K562 (cell line): Measurements from ENCODE around the gene IRF5. TPM values are rescaled to one million over a fixed set of nuclear protein-coding genes. Genes with fewer than 3 reads are reported as not detected.

Source experiments
- ATAC-seq: fragments of 200-7000 bp; cut with Tn5 transposase; 3 replicates; pipeline ENCODE4 v1.9.1; 2020; ENCODE audit warnings: moderate library complexity
- BruUV-seq: library from RNA; stranded (reverse); fragments of 400-500 nt; replicated peaks from 2 replicates; lab custom pipeline; 2021; lab: Mats Ljungman, UMichigan
- CTCF ChIA-PET: fragments of 300-600 bp; formaldehyde crosslinking; extraction: SDS; loops from one replicate; lab custom pipeline; 2021; ENCODE audit warnings: low intra/inter-chr PET ratio; lab: Yijun Ruan, JAX
- POLR2A ChIA-PET: fragments of 300-600, 350-650 bp; sonication (Branson Sonifier 250); formaldehyde crosslinking; extraction: SDS; loops from one replicate; lab custom pipeline; 2021; ENCODE audit warnings: antibody characterized with exemption, inconsistent platforms; lab: Yijun Ruan, JAX
- DNase-seq, 4 experiments: peaks; one replicate each; pipeline versions ENCODE4 v3.0.0 to v3.0.0-alpha.2; 2011 to 2018; ENCODE audit warnings: low spot score in 3 of 4, mixed read lengths in 3 of 4; ENCODE audit errors: extremely low read depth in 1 of 4
- FAIRE-seq: peaks from 2 replicates; lab custom pipeline; 2011; peaks lifted over from hg19 to GRCh38; lab: Jason Lieb, UNC
- H2AFZ ChIP-seq: 2 replicates; pipeline ENCODE4 v1.6.0; 2011; ENCODE audit warnings: low read depth, low read length, control low read depth, inconsistent platforms
- H3K27ac ChIP-seq: fragments of 200-600 bp; 3 replicates; pipeline ENCODE4 v1.8.0; 2011; ENCODE audit warnings: low read depth, mild to moderate bottlenecking, control low read depth, inconsistent platforms, low read length, moderate library complexity, mixed read lengths; ENCODE audit errors: extremely low read depth
- H3K27me3 ChIP-seq, 2 experiments: fragments of 300-600 bp in 1 of 2; 2 replicates in 1 of 2; 3 replicates in 1 of 2; pipeline versions ENCODE4 v1.6.0 to v1.8.0; 2011; ENCODE audit warnings: inconsistent platforms in 2 of 2, low read length in 2 of 2, mild to moderate bottlenecking in 1 of 2, mixed read lengths in 1 of 2, moderate library complexity in 1 of 2; ENCODE audit not compliant: control insufficient read depth in 2 of 2, insufficient read depth in 2 of 2
- H3K36me3 ChIP-seq: fragments of 300-600 bp; 3 replicates; pipeline ENCODE4 v1.8.0; 2011; ENCODE audit warnings: mild to moderate bottlenecking, low read length, inconsistent platforms; ENCODE audit not compliant: control insufficient read depth, insufficient read depth
- H3K4me1 ChIP-seq, 2 experiments: fragments of 200-600 bp in 1 of 2; replicated peaks in 1 of 2; 2 replicates in 1 of 2; 3 replicates in 1 of 2; pipeline versions ENCODE4 v1.5.1 to v1.8.0; 2011; ENCODE audit warnings: inconsistent platforms in 2 of 2, low read length in 2 of 2, mild to moderate bottlenecking in 1 of 2, mixed read lengths in 1 of 2, moderate library complexity in 1 of 2; ENCODE audit not compliant: control insufficient read depth in 2 of 2, insufficient read depth in 2 of 2
- H3K4me2 ChIP-seq: 2 replicates; pipeline ENCODE4 v1.6.1; 2011; ENCODE audit warnings: low read length, control low read depth, inconsistent platforms, mixed read lengths; ENCODE audit not compliant: insufficient read depth
- H3K4me3 ChIP-seq: fragments of 200-600 bp; sonication (generic), shearing (Covaris generic); 2 replicates; pipeline ENCODE4 v1.5.1; 2016; ENCODE audit warnings: control low read depth, inconsistent platforms
- H3K79me2 ChIP-seq: fragments of 200-600 bp; 3 replicates; pipeline ENCODE4 v1.8.0; 2011; ENCODE audit warnings: low read length, inconsistent platforms; ENCODE audit not compliant: control insufficient read depth, insufficient read depth
- H3K9ac ChIP-seq, 2 experiments: 2 replicates each; pipeline versions ENCODE4 v1.6.0 to v1.6.1; 2011; ENCODE audit warnings: low read depth in 2 of 2, low read length in 2 of 2, control low read depth in 1 of 2, inconsistent platforms in 1 of 2, mild to moderate bottlenecking in 1 of 2, mixed read lengths in 1 of 2; ENCODE audit not compliant: insufficient read depth in 1 of 2
- H3K9me1 ChIP-seq: one replicate; pipeline ENCODE4 v1.6.0; 2011; ENCODE audit warnings: inconsistent platforms, mild to moderate bottlenecking, low read length, moderate library complexity; ENCODE audit not compliant: control insufficient read depth, insufficient read depth
- H3K9me3 ChIP-seq: replicated peaks from 2 replicates; pipeline ENCODE4 v1.5.1; 2011; ENCODE audit warnings: low read depth, low read length, inconsistent platforms; ENCODE audit not compliant: control insufficient read depth, insufficient read depth
- H4K20me1 ChIP-seq: replicated peaks from 2 replicates; pipeline ENCODE4 v1.6.1; 2011; ENCODE audit warnings: low read length, inconsistent platforms, mixed read lengths; ENCODE audit not compliant: control insufficient read depth, insufficient read depth
- ARID2 ChIP-seq: fragments of 450-650 bp; IDR thresholded peaks from 2 replicates; pipeline ENCODE4 v1.6.1; 2017; ENCODE audit warnings: antibody characterized with exemption, mild to moderate bottlenecking
- CAMTA2 ChIP-seq: fragments of 250-450 bp; sonication (Bioruptor Pico); conservative IDR thresholded peaks from 2 replicates; pipeline ENCODE4 v1.5.1; 2022
- ERF ChIP-seq: fragments of 450-650 bp; formaldehyde crosslinking; IDR thresholded peaks from 2 replicates; pipeline ENCODE4 v1.4.0; 2020; ENCODE audit warnings: mild to moderate bottlenecking, mixed read lengths
- EWSR1 ChIP-seq: fragments of 450-650 bp; IDR thresholded peaks from 2 replicates; pipeline ENCODE4 v1.6.1; 2018; ENCODE audit warnings: borderline replicate concordance, mild to moderate bottlenecking, low read depth, moderate library complexity; ENCODE audit not compliant: partially characterized antibody
- HNRNPL ChIP-seq: fragments of 200-400 bp; formaldehyde crosslinking; IDR thresholded peaks from 2 replicates; pipeline ENCODE4 v1.6.1; 2017; ENCODE audit warnings: low read depth, mild to moderate bottlenecking, low read length
- MBD2 ChIP-seq: sonication (generic); IDR thresholded peaks from 2 replicates; pipeline ENCODE4 v1.6.1; 2016; ENCODE audit warnings: low read depth, borderline replicate concordance
- MCM2 ChIP-seq: fragments of 450-650 bp; IDR thresholded peaks from 2 replicates; pipeline ENCODE4 v1.6.1; 2017; ENCODE audit warnings: low read depth, mild to moderate bottlenecking
- MEF2D ChIP-seq: conservative IDR thresholded peaks from 2 replicates; pipeline ENCODE4 v1.6.1; 2016; ENCODE audit warnings: low read depth, missing genetic modification characterization, missing compliant biosample characterization
- RBM15 ChIP-seq: fragments of 200-400 bp; formaldehyde crosslinking; IDR thresholded peaks from 2 replicates; pipeline ENCODE4 v1.6.1; 2018; ENCODE audit warnings: mild to moderate bottlenecking, low read length, moderate library complexity; ENCODE audit not compliant: insufficient read depth
- SMAD3 ChIP-seq: fragments of 450-650 bp; formaldehyde crosslinking; conservative IDR thresholded peaks from 2 replicates; pipeline ENCODE4 v1.4.0; 2020; ENCODE audit warnings: mild to moderate bottlenecking
- SUPT5H ChIP-seq: fragments of 450-650 bp; IDR thresholded peaks from 2 replicates; pipeline ENCODE4 v1.6.1; 2016
- ZC3H11A ChIP-seq: IDR thresholded peaks from 2 replicates; pipeline ENCODE4 v1.6.1; 2012; ENCODE audit warnings: low read depth, low read length, improper control_type of control experiment
- ZEB2 ChIP-seq: fragments of 450-650 bp; IDR thresholded peaks from 2 replicates; pipeline ENCODE4 v1.6.1; 2016
- ZNF146 ChIP-seq: IDR thresholded peaks from one replicate; pipeline ENCODE4 v1.6.1; 2018; ENCODE audit warnings: missing compliant biosample characterization; ENCODE audit not compliant: unreplicated experiment
- ZNF583 ChIP-seq: fragments of 250-450 bp; sonication (Bioruptor Pico); IDR thresholded peaks from 2 replicates; pipeline ENCODE4 v1.4.0; 2020
- WGBS: fragments of 100-300 bp; shearing (Covaris generic); methylation state at CpG from one replicate; pipeline ENCODE4 v1.1.6; 2016; ENCODE audit warnings: low coverage, mixed read lengths; ENCODE audit not compliant: insufficient coverage; ENCODE audit errors: missing lambda C conversion rate; 5-methylcytosine and 5-hydroxymethylcytosine counted together
- in situ Hi-C: fragments of 300-500 bp; cut with MboI; formaldehyde crosslinking; loops from 4 replicates; pipeline ENCODE4 v1.15.0; 2018; ENCODE audit warnings: inconsistent platforms, mixed read lengths
- intact Hi-C: fragments of 100-400 bp; cut with micrococcal nuclease; formaldehyde crosslinking; loops from 2 replicates; pipeline ENCODE4 v1.14.2; 2022
- polyA plus RNA-seq, 8 experiments: library from polyadenylated mRNA; depleted of rRNA in 4 of 8; stranded (reverse) in 5 of 8; unstranded in 3 of 8; fragments of >200 nt; fragmentation: Nextera tagmentation in 2 of 8; fragmentation: Illumina TruSeq in 1 of 8; extraction: Ambion mirVana in 2 of 8; extraction: Trizol in 1 of 8; gene quantifications; 2 replicates each; pipeline versions ENCODE4 v1.2.1 to v1.2.3, GENCODE V29; 2011 to 2014; ENCODE audit warnings: inconsistent platforms in 1 of 8, missing spikeins in 1 of 8
- total RNA-seq, 7 experiments: library from RNA; depleted of rRNA in 6 of 7; stranded (reverse); fragments of >200 nt in 6 of 7; fragmentation: Illumina TruSeq in 2 of 7; extraction: Trizol in 2 of 7; gene quantifications; 2 replicates each; pipeline versions ENCODE4 v1.2.1 to v1.2.3, GENCODE V29; 2011 to 2021; ENCODE audit warnings: low replicate concordance in 1 of 7
- TF ChIP-seq, protein P1 (sequence below), 2 experiments: IDR thresholded peaks; 2 replicates each; pipeline ENCODE4 v1.6.1; 2011; ENCODE audit warnings: borderline replicate concordance in 1 of 2, control low read depth in 1 of 2, low read depth in 1 of 2, low read length in 1 of 2, mild to moderate bottlenecking in 1 of 2, mixed read lengths in 1 of 2, moderate library complexity in 1 of 2; ENCODE audit not compliant: insufficient read depth in 1 of 2, insufficient read length in 1 of 2, poor library complexity in 1 of 2, severe bottlenecking in 1 of 2; ENCODE audit errors: extremely low read depth in 1 of 2
- TF ChIP-seq, protein P2 (sequence below): sonication (generic); formaldehyde crosslinking; IDR thresholded peaks from 2 replicates; pipeline ENCODE4 v1.8.0; 2022; ENCODE audit warnings: mild to moderate bottlenecking, low read depth, missing genetic modification reagents
- TF ChIP-seq, protein P3 (sequence below): fragments of 450-650 bp; IDR thresholded peaks from 2 replicates; pipeline ENCODE4 v1.6.1; 2016
- TF ChIP-seq, protein P4 (sequence below): fragments of 450-650 bp; IDR thresholded peaks from 2 replicates; pipeline ENCODE4 v1.6.1; 2016; ENCODE audit warnings: antibody characterized with exemption

IRF5 gene
- total and polyA plus RNA-seq, 9 of the 15 experiments (the other 6 are each of a cell fraction or from before 2014, with no cell fraction given), result 0.04 TPM; not detected in 8

DNA sequence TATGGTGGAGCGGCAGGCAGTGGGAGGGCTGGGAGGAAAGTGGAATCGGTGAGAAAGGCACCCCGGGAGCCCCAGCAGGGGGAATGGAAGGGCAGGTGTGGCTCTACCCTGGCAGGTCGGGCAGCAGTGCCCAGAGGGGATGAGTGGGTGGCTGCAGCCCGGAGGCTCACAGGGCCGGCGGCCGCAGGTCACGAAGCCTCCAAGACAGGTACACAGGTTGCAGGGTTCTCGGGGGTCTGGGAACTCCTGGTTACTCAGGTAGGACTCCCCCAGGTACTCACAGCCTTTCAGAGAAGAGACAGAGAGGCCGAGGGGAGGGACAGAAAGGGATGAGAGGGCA lies 49.0 kb upstream of the IRF5 start (continued):
- TF ChIP-seq, protein P1, sequence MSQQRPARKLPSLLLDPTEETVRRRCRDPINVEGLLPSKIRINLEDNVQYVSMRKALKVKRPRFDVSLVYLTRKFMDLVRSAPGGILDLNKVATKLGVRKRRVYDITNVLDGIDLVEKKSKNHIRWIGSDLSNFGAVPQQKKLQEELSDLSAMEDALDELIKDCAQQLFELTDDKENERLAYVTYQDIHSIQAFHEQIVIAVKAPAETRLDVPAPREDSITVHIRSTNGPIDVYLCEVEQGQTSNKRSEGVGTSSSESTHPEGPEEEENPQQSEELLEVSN (IDR thresholded peaks at IDR 0.05; ENCODE audit: borderline replicate concordance in 1 of 2, extremely low read depth in 1 of 2, insufficient read depth in 1 of 2, insufficient read length in 1 of 2, low read depth in 1 of 2, low read length in 1 of 2, poor library complexity in 1 of 2, severe bottlenecking in 1 of 2), result no peak
- TF ChIP-seq MCM2 (no peak), MBD2 (no peak)

DNA sequence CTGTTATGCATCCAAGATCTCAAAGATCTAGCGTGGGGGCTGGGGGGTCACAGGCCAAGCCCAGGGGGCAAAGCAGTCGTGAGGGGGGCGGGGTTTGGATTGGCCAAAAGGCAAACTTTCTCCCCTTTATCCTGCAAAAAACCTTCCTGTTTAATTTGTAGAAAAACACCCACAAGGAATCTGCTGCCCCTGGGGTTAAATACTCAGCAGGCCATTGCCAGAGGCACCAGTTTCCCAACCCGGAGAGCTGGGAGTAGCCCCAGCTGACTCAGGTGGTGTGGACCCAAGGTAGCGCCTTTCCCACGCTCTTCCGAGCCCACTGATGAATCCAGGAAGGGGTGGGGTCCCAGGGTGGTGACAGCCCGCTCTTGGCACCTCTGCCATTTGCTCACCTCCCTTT lies 48.6 kb upstream of the IRF5 start:
- POLR2A ChIA-PET, result interaction anchor here (1.2 kb wide), 1 partner anchor 202 kb away, joined by 3 read pairs; no protein-coding TSS in a partner anchor
- in situ Hi-C loops (no loop called here), intact Hi-C loops (no loop called here)
- DNase-seq (no peak), ATAC-seq (no peak), FAIRE-seq (no peak)
- no peak overlapping the region for H2AFZ ChIP-seq
- H3K9ac ChIP-seq, result peak overlapping the region in 1 of 2 experiments; percentile 56; a peak in 1 of 4 replicates
- H3K4me2 ChIP-seq, result no peak overlapping the region
- no peaks in the 10 kb centered on the region for H3K36me3 ChIP-seq
- no peaks in the 10 kb centered on the region for H3K79me2 ChIP-seq
- WGBS, result 8% methylated on average over 8 of the region's 8 CpGs
- CTCF ChIA-PET, result no interaction called here
- H3K27me3 ChIP-seq, result peaks cover 14 to 55% of the 10 kb centered on the region in 2 experiments
- H4K20me1 ChIP-seq, result no peaks in the 10 kb centered on the region; the same call in 1 of the 2 replicates
- BruUV-seq, result no TSS peak
- H3K9me3 ChIP-seq, result peaks cover 4% of the 10 kb centered on the region
- H3K4me1 ChIP-seq, result peaks cover 0 to 65% of the 10 kb centered on the region in 2 experiments; a peak in 3 of 5 replicates
- no peak overlapping the region for H3K27ac ChIP-seq
- no peaks in the 10 kb centered on the region for H3K9me1 ChIP-seq
- H3K4me3 ChIP-seq, result no peak overlapping the region
- no peak for TF ChIP-seq RBM15
- no peak for TF ChIP-seq ARID2
- no peak for TF ChIP-seq CAMTA2 (CRISPR knock-in tag)
- TF ChIP-seq SUPT5H, result no peak
- TF ChIP-seq MEF2D (tag), result no peak
- TF ChIP-seq ZNF583 (CRISPR knock-in tag), result no peak
- TF ChIP-seq EWSR1, result no peak
- no peak for TF ChIP-seq ERF (CRISPR knock-in tag)
- no peak for TF ChIP-seq SMAD3 (CRISPR knock-in tag)
- no peak for TF ChIP-seq ZNF146 (CRISPR knock-in tag)
- TF ChIP-seq ZC3H11A, result no peak
- TF ChIP-seq, protein P2, sequence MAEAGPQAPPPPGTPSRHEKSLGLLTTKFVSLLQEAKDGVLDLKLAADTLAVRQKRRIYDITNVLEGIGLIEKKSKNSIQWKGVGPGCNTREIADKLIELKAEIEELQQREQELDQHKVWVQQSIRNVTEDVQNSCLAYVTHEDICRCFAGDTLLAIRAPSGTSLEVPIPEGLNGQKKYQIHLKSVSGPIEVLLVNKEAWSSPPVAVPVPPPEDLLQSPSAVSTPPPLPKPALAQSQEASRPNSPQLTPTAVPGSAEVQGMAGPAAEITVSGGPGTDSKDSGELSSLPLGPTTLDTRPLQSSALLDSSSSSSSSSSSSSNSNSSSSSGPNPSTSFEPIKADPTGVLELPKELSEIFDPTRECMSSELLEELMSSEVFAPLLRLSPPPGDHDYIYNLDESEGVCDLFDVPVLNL (CRISPR knock-in tag), result no peak
- TF ChIP-seq ZEB2, result no peak
- TF ChIP-seq, protein P3, sequence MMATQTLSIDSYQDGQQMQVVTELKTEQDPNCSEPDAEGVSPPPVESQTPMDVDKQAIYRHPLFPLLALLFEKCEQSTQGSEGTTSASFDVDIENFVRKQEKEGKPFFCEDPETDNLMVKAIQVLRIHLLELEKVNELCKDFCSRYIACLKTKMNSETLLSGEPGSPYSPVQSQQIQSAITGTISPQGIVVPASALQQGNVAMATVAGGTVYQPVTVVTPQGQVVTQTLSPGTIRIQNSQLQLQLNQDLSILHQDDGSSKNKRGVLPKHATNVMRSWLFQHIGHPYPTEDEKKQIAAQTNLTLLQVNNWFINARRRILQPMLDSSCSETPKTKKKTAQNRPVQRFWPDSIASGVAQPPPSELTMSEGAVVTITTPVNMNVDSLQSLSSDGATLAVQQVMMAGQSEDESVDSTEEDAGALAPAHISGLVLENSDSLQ, result no peak
- TF ChIP-seq HNRNPL, result no peak
- TF ChIP-seq, protein P4, sequence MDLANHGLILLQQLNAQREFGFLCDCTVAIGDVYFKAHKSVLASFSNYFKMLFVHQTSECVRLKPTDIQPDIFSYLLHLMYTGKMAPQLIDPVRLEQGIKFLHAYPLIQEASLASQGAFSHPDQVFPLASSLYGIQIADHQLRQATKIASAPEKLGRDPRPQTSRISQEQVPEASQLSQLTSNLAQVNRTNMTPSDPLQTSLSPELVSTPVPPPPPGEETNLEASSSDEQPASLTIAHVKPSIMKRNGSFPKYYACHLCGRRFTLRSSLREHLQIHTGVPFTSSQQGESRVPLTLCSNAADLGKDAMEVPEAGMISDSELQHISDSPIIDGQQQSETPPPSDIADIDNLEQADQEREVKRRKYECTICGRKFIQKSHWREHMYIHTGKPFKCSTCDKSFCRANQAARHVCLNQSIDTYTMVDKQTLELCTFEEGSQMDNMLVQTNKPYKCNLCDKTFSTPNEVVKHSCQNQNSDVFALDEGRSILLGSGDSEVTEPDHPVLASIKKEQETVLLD, result no peak
